CD4-positive, alpha-beta T cell (primary cell): Measurements from ENCODE around the gene CNTRL. TPM values are rescaled to one million over a fixed set of nuclear protein-coding genes. Genes with fewer than 3 reads are reported as not detected.

Source experiments
- ATAC-seq: fragments of 200-7000 bp; cut with Tn5 transposase; one replicate; pipeline ENCODE4 v1.10.0; 2022; ENCODE audit warnings: mild to moderate bottlenecking; ENCODE audit not compliant: poor library complexity
- CTCF ChIA-PET: fragments of 350-600 bp; sonication (Branson Sonifier 250); formaldehyde crosslinking; loops from one replicate; lab custom pipeline; 2021; ENCODE audit warnings: antibody characterized with exemption, inconsistent platforms; lab: Charles Lee
- POLR2A ChIA-PET: fragments of 350-600 bp; sonication (Branson Sonifier 250); formaldehyde crosslinking; loops from one replicate; lab custom pipeline; 2021; ENCODE audit warnings: antibody characterized with exemption, inconsistent platforms; lab: Charles Lee
- DNase-seq, 14 experiments: peaks; one replicate each; pipeline ENCODE4 v3.0.0-alpha.2; 2013 to 2020; ENCODE audit warnings: mixed read lengths in 2 of 14
- H3K27ac ChIP-seq, 2 donors: one replicate each; pipeline versions ENCODE4 v1.5.1 to v1.7.0; 2013; ENCODE audit warnings: low read length in 2 of 2, low read depth in 1 of 2, mild to moderate bottlenecking in 1 of 2
- H3K27me3 ChIP-seq, 2 experiments: 1 replicate in 1 of 2; 2 replicates in 1 of 2; pipeline versions ENCODE4 v1.6.1 to v1.7.0; 2013; ENCODE audit warnings: low read length in 2 of 2, control low read depth in 1 of 2, mild to moderate bottlenecking in 1 of 2, moderate library complexity in 1 of 2; ENCODE audit not compliant: insufficient read depth in 2 of 2, control insufficient read depth in 1 of 2
- H3K36me3 ChIP-seq: one replicate; pipeline ENCODE4 v1.6.1; 2013; ENCODE audit warnings: low read length, control low read depth; ENCODE audit not compliant: insufficient read depth
- H3K4me1 ChIP-seq: one replicate; pipeline ENCODE4 v1.6.1; 2013; ENCODE audit warnings: low read length, control low read depth; ENCODE audit not compliant: insufficient read depth
- H3K4me3 ChIP-seq: one replicate; pipeline ENCODE4 v1.5.1; 2013; ENCODE audit warnings: mild to moderate bottlenecking, low read length, moderate library complexity
- H3K9me3 ChIP-seq, 2 experiments: 1 replicate in 1 of 2; 2 replicates in 1 of 2; pipeline versions ENCODE4 v1.6.1 to v1.7.0; 2013; ENCODE audit warnings: low read length in 2 of 2, mild to moderate bottlenecking in 2 of 2, control low read depth in 1 of 2, moderate library complexity in 1 of 2; ENCODE audit not compliant: control insufficient read depth in 1 of 2, insufficient read depth in 1 of 2
- H3K27ac Mint-ChIP-seq: one replicate; pipeline ENCODE4 v1.8.0; 2020; ENCODE audit warnings: mixed read lengths
- H3K27me3 Mint-ChIP-seq: one replicate; pipeline ENCODE4 v1.8.0; 2021; ENCODE audit warnings: mixed read lengths
- H3K36me3 Mint-ChIP-seq: one replicate; pipeline ENCODE4 v1.8.0; 2021; ENCODE audit warnings: low read depth, mixed read lengths
- H3K4me1 Mint-ChIP-seq: one replicate; pipeline ENCODE4 v1.8.0; 2021; ENCODE audit warnings: low read depth, mixed read lengths
- H3K4me3 Mint-ChIP-seq: one replicate; pipeline ENCODE4 v1.8.0; 2020; ENCODE audit warnings: mild to moderate bottlenecking, mixed read lengths
- H3K9me3 Mint-ChIP-seq: one replicate; pipeline ENCODE4 v1.8.0; 2020; ENCODE audit warnings: mixed read lengths
- intact Hi-C, 2 experiments: fragments of 100-400 bp; cut with DNase I in 1 of 2; cut with micrococcal nuclease in 1 of 2; formaldehyde crosslinking; loops; one replicate each; pipeline versions ENCODE4 v1.15.1 to v1.9.0; 2023 to 2025; cut with DNase I, micrococcal nuclease
- total RNA-seq, 174 experiments: library from RNA in 2 of 174; stranded (reverse) in 2 of 174; gene quantifications; one replicate each; pipeline ENCODE4 v1.2.3 and lab custom pipeline; 2021 to 2026
- TF ChIP-seq, protein P1 (sequence below): fragments of 200-600 bp; IDR thresholded peaks from one replicate; pipeline ENCODE4 v1.8.0; 2022; ENCODE audit warnings: antibody characterized with exemption, mild to moderate bottlenecking

CNTRL gene
- total RNA-seq, 2 experiments from 2014 or later, result 35.1 to 38.1 TPM

DNA sequence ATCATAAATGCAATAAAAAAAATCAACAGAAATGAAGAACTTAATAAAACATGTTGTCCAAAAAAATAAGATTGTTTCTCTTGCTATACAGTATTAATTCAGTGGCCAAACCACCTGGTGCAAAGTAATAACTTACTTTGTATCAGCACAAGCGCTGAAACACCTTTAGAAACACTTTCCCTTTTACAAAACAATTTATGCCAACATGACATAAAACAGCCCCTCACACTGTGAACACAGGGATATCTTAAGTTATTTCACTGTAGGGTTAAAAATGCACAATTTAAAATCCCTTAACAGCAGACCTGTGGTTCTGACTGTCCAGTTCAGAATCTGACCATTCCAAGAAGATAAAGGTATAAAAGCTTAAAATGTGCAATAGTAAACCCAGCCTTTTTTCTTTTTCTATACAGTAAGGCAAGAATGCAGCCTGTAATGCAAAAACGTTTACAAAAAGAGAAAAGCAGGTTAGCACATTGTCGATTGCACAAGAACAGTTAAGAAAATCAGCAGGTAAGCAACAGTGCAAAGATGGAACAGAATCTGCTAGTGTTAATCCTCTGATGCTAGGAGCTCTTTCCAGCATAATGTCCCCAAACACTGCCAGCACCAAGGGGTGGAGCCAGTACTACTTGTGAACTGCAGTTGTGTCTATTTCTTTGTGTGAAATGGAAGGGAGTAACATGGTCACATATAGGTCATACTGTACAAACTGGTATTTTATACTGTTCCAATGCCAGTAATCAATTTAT, 105.4 kb downstream of the CNTRL start:
- Histone ChIP-seq H3K27me3 (no peaks in the 10 kb centered on the region), H3K9me3 (no peaks in the 10 kb centered on the region), H3K4me3 (no peak overlapping the region), H3K36me3 (peaks cover 81% of the 10 kb centered on the region), H3K4me1 (no peaks in the 10 kb centered on the region), H3K27ac (no peak overlapping the region)
- no peak for ATAC-seq
- no peak for DNase-seq
- peaks cover 32% of the 10 kb centered on the region for H3K4me1 Mint-ChIP-seq
- H3K36me3 Mint-ChIP-seq, result peaks cover 97% of the 10 kb centered on the region
- TF ChIP-seq, protein P1, sequence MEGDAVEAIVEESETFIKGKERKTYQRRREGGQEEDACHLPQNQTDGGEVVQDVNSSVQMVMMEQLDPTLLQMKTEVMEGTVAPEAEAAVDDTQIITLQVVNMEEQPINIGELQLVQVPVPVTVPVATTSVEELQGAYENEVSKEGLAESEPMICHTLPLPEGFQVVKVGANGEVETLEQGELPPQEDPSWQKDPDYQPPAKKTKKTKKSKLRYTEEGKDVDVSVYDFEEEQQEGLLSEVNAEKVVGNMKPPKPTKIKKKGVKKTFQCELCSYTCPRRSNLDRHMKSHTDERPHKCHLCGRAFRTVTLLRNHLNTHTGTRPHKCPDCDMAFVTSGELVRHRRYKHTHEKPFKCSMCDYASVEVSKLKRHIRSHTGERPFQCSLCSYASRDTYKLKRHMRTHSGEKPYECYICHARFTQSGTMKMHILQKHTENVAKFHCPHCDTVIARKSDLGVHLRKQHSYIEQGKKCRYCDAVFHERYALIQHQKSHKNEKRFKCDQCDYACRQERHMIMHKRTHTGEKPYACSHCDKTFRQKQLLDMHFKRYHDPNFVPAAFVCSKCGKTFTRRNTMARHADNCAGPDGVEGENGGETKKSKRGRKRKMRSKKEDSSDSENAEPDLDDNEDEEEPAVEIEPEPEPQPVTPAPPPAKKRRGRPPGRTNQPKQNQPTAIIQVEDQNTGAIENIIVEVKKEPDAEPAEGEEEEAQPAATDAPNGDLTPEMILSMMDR, result no peak
- POLR2A ChIA-PET, result interaction anchor here (2.2 kb wide), 1 partner anchor 10 kb away, joined by 6 read pairs; no protein-coding TSS in a partner anchor
- CTCF ChIA-PET, result no interaction called here
- H3K27ac Mint-ChIP-seq, result peak overlapping the region; percentile 69
- H3K4me3 Mint-ChIP-seq, result no peak overlapping the region
- no peaks in the 10 kb centered on the region for H3K27me3 Mint-ChIP-seq
- H3K9me3 Mint-ChIP-seq, result no peaks in the 10 kb centered on the region
- intact Hi-C loops, result no loop called here

DNA sequence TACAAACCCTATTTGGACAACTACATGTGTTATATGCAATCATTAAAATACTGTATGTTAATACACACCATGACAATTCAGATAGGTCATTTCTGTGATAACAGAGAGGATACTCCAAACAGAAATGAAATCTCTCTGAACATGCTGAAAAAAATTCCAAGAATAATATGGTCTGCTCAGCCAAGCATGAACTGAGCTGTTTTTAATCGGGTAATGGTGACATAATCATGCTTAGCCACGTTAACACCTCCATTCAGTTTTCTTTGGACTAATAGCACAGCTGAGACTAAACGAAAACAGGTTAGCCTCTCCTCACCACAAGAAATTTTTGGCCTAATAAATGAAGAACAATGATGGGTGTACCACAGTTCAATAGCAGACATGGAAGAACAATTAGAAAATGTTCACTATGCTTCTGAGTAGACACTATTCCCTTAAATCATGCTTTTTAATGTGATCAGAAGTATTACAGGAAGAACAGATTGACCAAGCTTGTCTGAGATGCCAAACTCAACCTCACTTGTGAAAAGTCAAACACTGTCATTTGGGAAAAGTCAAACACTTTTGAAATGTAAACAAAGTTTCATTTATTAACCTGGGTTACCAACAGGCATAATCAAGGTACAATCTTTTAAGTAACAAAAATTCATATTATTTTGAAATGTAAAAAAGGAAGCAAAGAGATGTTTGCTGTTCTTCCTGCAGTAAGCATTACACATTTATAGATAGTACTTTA, 107.5 kb downstream of the CNTRL start:
- ChIA-PET CTCF (no interaction called here), POLR2A (interaction anchor here (0.5 to 0.9 kb wide), 2 partner anchors 61 to 91 kb away, joined by 3 to 5 read pairs; no protein-coding TSS in a partner anchor)
- Histone ChIP-seq H3K9me3 (no peaks in the 10 kb centered on the region), H3K4me3 (no peak overlapping the region), H3K27ac (no peak overlapping the region), H3K4me1 (peaks cover 11% of the 10 kb centered on the region), H3K36me3 (peaks cover 83% of the 10 kb centered on the region), H3K27me3 (no peaks in the 10 kb centered on the region)
- no peaks in the 10 kb centered on the region for H3K27me3 Mint-ChIP-seq
- intact Hi-C loops, result no loop called here
- ATAC-seq (no peak), DNase-seq (no peak)
- H3K9me3 Mint-ChIP-seq, result no peaks in the 10 kb centered on the region
- H3K4me1 Mint-ChIP-seq, result peaks cover 49% of the 10 kb centered on the region
- H3K27ac Mint-ChIP-seq, result peak overlapping the region; percentile 38
- peaks cover 91% of the 10 kb centered on the region for H3K36me3 Mint-ChIP-seq
- H3K4me3 Mint-ChIP-seq, result no peak overlapping the region
- TF ChIP-seq, protein P1, result no peak

DNA sequence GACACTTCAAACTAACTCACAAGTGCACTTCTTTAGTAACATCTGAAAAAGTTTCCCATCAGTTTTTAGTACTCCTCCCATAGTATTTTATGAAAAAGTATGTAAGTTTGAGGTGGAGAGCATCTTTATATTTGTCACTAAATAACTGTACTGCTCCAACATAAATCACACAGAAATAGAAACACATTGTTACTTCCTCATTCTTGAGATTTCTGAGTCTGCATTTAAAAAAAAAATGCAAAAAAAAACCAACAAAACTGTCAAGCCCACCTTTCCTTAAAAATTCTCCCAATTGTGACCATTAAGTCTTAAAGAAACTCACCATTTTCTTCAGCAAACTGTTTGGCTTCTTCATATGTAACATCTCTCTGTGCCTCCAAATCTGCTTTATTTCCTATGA, 108.2 kb downstream of the CNTRL start:
- no peak overlapping the region for H3K4me3 Mint-ChIP-seq
- ATAC-seq (no peak), DNase-seq (no peak)
- peaks cover 76% of the 10 kb centered on the region for H3K36me3 ChIP-seq
- peak overlapping the region in 1 of 2 donors; percentile 24 for H3K27ac ChIP-seq
- no peaks in the 10 kb centered on the region for H3K27me3 ChIP-seq
- POLR2A ChIA-PET, result interaction anchor here (1.2 to 1.7 kb wide), 3 partner anchors 10 to 19 kb away, joined by 3 to 12 read pairs (median 4); partner anchors contain the start of gene RAB14
- intact Hi-C loops, result no loop called here
- peaks cover 84% of the 10 kb centered on the region for H3K36me3 Mint-ChIP-seq
- H3K27ac Mint-ChIP-seq, result peak overlapping the region; percentile 74
- peaks cover 56% of the 10 kb centered on the region for H3K4me1 Mint-ChIP-seq
- no peaks in the 10 kb centered on the region for H3K27me3 Mint-ChIP-seq
- TF ChIP-seq, protein P1, result no peak
- no peaks in the 10 kb centered on the region for H3K9me3 ChIP-seq
- no peaks in the 10 kb centered on the region for H3K9me3 Mint-ChIP-seq
- H3K4me3 ChIP-seq, result no peak overlapping the region
- H3K4me1 ChIP-seq, result peaks cover 11% of the 10 kb centered on the region
- CTCF ChIA-PET, result no interaction called here
